Omental fat pad (tissue), 4 donors: ENCODE data around the gene GAN. TPM values are rescaled to one million over a fixed set of nuclear protein-coding genes. Genes with fewer than 3 reads are reported as not detected.
"Not testable (repeated sequence)": the region's sequence is repeated elsewhere in the genome, so short reads cannot be mapped to it uniquely, and the experiment has no call there.

ENCODE experiments used
- ATAC-seq: fragments of 150-250 bp; one replicate; pipeline ENCODE4 v1.9.1; 2016; ENCODE audit warnings: mild to moderate bottlenecking, moderate library complexity; ENCODE audit not compliant: low FRiP score
- DNase-seq: peaks from one replicate; pipeline ENCODE4 v3.0.0-alpha.2; 2019; ENCODE audit warnings: low spot score
- CTCF ChIP-seq, 3 donors: fragments of 450-650 bp; IDR thresholded peaks; one replicate each; pipeline ENCODE4 v1.5.1; 2016 to 2017; ENCODE audit warnings: antibody characterized with exemption in 3 of 3, mild to moderate bottlenecking in 3 of 3, moderate library complexity in 2 of 3
- total RNA-seq, 4 donors: library from RNA; depleted of rRNA; stranded (reverse); fragments of >200 nt; gene quantifications; one replicate each; pipeline ENCODE4 v1.1.0, GENCODE V29; 2016

The GAN gene
- total RNA-seq, 4 donors from 2014 or later: 9.6 to 13.9 (median 10.9) TPM

GRCh38 chr16:81403601-81404391 lies 89.0 kb downstream of the GAN start:
- peak in 2 of 3 donors; percentile 73 to 86 for TF ChIP-seq CTCF (IDR thresholded peaks at IDR 0.05)
- DNase-seq (peak; percentile 95), ATAC-seq (peak; percentile 53)

- not testable (repeated sequence) for ATAC-seq, DNase-seq
Observed at GRCh38 chr16:81405002-81405401, 90.2 kb downstream of the GAN start.

- ATAC-seq: peak; percentile 88
- TF ChIP-seq CTCF (IDR thresholded peaks at IDR 0.05): no peak
- DNase-seq: no peak
Observed at GRCh38 chr16:81405702-81406113, 90.9 kb downstream of the GAN start.

GRCh38 chr16:81408409-81408950 lies 93.7 kb downstream of the GAN start:
- DNase-seq (no peak), ATAC-seq (no peak)
- TF ChIP-seq CTCF (IDR thresholded peaks at IDR 0.05): no peak

- DNase-seq: no peak
Observed at GRCh38 chr16:81409016-81409556, 94.3 kb downstream of the GAN start.

GRCh38 chr16:81410643-81411293 lies 96.0 kb downstream of the GAN start:
- DNase-seq (no peak), ATAC-seq (no peak)
- no peak for TF ChIP-seq CTCF (IDR thresholded peaks at IDR 0.05)

More at GRCh38 chr16:81409016-81409556, 94.3 kb downstream of the GAN start:
- ATAC-seq: no peak
- TF ChIP-seq CTCF (IDR thresholded peaks at IDR 0.05): no peak

GRCh38 chr16:81413245-81413990 lies 98.7 kb downstream of the GAN start:
- TF ChIP-seq CTCF (IDR thresholded peaks at IDR 0.05): no peak
- no peak for ATAC-seq
- DNase-seq: no peak
